NB4 (cell line): ENCODE data around the gene TOP3B.

Source experiments
- MAX ChIP-seq: IDR thresholded peaks from 2 replicates; pipeline ENCODE4 v1.6.1; 2011; ENCODE audit warnings: low read depth, low read length
- POLR2A ChIP-seq: IDR thresholded peaks from 2 replicates; pipeline ENCODE4 v1.6.1; 2011; ENCODE audit warnings: mild to moderate bottlenecking; ENCODE audit not compliant: insufficient read length; ENCODE audit errors: extremely low read depth
- TF ChIP-seq, protein P1 (sequence below): IDR thresholded peaks from one replicate; pipeline ENCODE4 v1.5.1; 2012; ENCODE audit warnings: low read depth, low read length

DNA sequence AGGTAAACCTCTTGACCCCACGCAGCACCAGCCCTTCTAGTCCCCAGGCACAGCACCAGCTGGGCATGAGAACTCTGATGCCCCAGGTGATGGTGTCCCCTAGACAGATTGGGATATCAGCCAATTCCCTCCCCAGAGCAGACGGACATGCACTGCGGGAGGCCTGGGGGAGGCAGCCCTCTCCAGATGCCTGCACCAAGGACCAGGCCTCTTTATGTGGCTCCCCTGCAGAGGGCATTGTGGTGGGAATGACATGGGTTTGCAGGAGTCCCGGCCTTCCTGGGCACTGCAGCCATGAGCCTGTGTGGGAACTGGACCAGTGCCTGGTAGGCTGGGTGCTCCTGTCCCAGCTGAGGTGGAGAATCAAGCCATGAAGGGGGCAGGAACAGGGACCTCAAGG, 55.9 kb downstream of the TOP3B start:
- TF ChIP-seq, protein P1, sequence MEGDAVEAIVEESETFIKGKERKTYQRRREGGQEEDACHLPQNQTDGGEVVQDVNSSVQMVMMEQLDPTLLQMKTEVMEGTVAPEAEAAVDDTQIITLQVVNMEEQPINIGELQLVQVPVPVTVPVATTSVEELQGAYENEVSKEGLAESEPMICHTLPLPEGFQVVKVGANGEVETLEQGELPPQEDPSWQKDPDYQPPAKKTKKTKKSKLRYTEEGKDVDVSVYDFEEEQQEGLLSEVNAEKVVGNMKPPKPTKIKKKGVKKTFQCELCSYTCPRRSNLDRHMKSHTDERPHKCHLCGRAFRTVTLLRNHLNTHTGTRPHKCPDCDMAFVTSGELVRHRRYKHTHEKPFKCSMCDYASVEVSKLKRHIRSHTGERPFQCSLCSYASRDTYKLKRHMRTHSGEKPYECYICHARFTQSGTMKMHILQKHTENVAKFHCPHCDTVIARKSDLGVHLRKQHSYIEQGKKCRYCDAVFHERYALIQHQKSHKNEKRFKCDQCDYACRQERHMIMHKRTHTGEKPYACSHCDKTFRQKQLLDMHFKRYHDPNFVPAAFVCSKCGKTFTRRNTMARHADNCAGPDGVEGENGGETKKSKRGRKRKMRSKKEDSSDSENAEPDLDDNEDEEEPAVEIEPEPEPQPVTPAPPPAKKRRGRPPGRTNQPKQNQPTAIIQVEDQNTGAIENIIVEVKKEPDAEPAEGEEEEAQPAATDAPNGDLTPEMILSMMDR = no peak
- TF ChIP-seq POLR2A (no peak), MAX (no peak)
